ENCODE results near the gene SELENOT. TPM values are rescaled to one million over a fixed set of nuclear protein-coding genes. Genes with fewer than 3 reads are reported as not detected.

The SELENOT gene
- total RNA-seq, 2 donors from 2014 or later, result 70.8 to 75.9 TPM

DNA sequence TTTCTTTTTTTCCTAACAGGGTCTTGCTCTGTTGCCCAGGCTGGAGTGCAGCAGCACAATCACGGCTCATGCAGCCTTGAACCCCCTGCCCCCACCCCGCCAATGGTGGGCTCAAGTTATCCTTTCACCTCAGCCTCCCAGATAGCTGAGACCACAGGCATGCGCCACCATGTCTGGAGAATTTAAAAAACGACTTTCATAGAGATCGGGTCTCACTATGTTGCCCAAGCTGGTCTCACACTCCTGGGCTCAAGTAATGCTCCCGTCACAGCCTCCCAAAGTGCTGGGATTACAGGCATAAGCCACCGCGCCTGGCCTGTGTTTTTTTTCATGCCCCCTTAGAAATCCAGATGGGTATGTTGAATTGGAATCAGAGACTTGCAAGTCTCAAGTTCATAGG, 60.3 kb downstream of the SELENOT start:
- H3K27ac ChIP-seq (ENCODE audit: low read depth, low read length), result no peak overlapping the region
- H3K9ac ChIP-seq (ENCODE audit: extremely low read depth, low read length, poor library complexity, severe bottlenecking), result no peak overlapping the region
- H3K4me1 Mint-ChIP-seq, result no peaks in the 10 kb centered on the region
- 92 to 98% methylated on average over 6 to 8 of the region's 8 CpGs for WGBS, 2 experiments (ENCODE audit: insufficient coverage in 1 of 2, insufficient read length in 1 of 2)
- H3K9me3 ChIP-seq (ENCODE audit: control insufficient read depth, low read length), result no peaks in the 10 kb centered on the region
- peaks cover 62% of the 10 kb centered on the region for H3K27me3 Mint-ChIP-seq (ENCODE audit: insufficient read depth)
- H3K27ac Mint-ChIP-seq, result no peak overlapping the region
- no peaks in the 10 kb centered on the region for H3K9me3 Mint-ChIP-seq
- no peak for DNase-seq
- no peak overlapping the region for H3K4me3 ChIP-seq (ENCODE audit: low read length)
- no peaks in the 10 kb centered on the region for H3K36me3 ChIP-seq (ENCODE audit: control insufficient read depth, insufficient read depth, low read length)
- TF ChIP-seq CTCF (conservative IDR thresholded peaks at IDR 0.05), result no peak
- no peaks in the 10 kb centered on the region for H3K4me1 ChIP-seq (ENCODE audit: control insufficient read depth, insufficient read depth, low read length)
- peaks cover 48% of the 10 kb centered on the region for H3K27me3 ChIP-seq (ENCODE audit: control insufficient read depth, insufficient read depth, low read length, poor library complexity, severe bottlenecking)
- no peaks in the 10 kb centered on the region for H3K36me3 Mint-ChIP-seq (ENCODE audit: low read depth)
- no peak overlapping the region for H3K4me3 Mint-ChIP-seq

DNA sequence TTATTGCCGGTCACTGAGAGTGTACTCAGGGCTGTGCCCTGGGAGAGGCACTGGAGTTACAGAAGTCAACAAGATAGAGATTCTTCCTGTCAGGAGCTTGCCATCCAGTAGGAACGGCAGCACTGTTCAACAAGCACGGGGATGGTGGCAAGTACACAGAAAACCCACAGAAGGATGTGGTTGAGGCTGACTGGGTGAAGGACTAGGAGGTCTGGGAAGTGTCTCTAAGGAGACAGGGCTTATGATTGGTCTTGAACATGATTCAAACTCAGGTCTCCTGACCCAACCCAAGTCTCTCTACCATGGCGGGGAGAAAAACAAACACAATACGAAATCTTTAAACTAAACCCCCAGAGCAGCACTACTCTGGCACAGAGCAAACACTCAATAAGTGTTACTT, 63.0 kb downstream of the SELENOT start:
- no peak for DNase-seq
- Mint-ChIP-seq H3K27me3 (ENCODE audit: insufficient read depth) (peaks cover 58% of the 10 kb centered on the region), H3K4me1 (no peaks in the 10 kb centered on the region), H3K9me3 (no peaks in the 10 kb centered on the region), H3K27ac (no peak overlapping the region), H3K36me3 (ENCODE audit: low read depth) (no peaks in the 10 kb centered on the region), H3K4me3 (no peak overlapping the region)
- no peaks in the 10 kb centered on the region for H3K9me3 ChIP-seq (ENCODE audit: control insufficient read depth, low read length)
- no peak overlapping the region for H3K9ac ChIP-seq (ENCODE audit: extremely low read depth, low read length, poor library complexity, severe bottlenecking)
- H3K4me3 ChIP-seq (ENCODE audit: low read length), result no peak overlapping the region
- WGBS, 2 experiments (ENCODE audit: insufficient coverage in 1 of 2, insufficient read length in 1 of 2), result 90 to 92% methylated on average over 3 to 5 of the region's 5 CpGs
- H3K36me3 ChIP-seq (ENCODE audit: control insufficient read depth, insufficient read depth, low read length), result no peaks in the 10 kb centered on the region
- peaks cover 39% of the 10 kb centered on the region for H3K27me3 ChIP-seq (ENCODE audit: control insufficient read depth, insufficient read depth, low read length, poor library complexity, severe bottlenecking)
- H3K4me1 ChIP-seq (ENCODE audit: control insufficient read depth, insufficient read depth, low read length), result no peaks in the 10 kb centered on the region
- no peak overlapping the region for H3K27ac ChIP-seq (ENCODE audit: low read depth, low read length)
- TF ChIP-seq CTCF (conservative IDR thresholded peaks at IDR 0.05), result no peak

- peaks cover 23% of the 10 kb centered on the region for H3K9me3 Mint-ChIP-seq
- peaks cover 25% of the 10 kb centered on the region for H3K9me3 ChIP-seq (ENCODE audit: control insufficient read depth, low read length)
- no peak overlapping the region for H3K27ac ChIP-seq (ENCODE audit: low read depth, low read length)
- no peaks in the 10 kb centered on the region for H3K27me3 ChIP-seq (ENCODE audit: control insufficient read depth, insufficient read depth, low read length, poor library complexity, severe bottlenecking)
- H3K36me3 Mint-ChIP-seq (ENCODE audit: low read depth), result no peaks in the 10 kb centered on the region
- no peak for TF ChIP-seq CTCF (conservative IDR thresholded peaks at IDR 0.05)
- 90 to 96% methylated on average over 2 to 3 of the region's 3 CpGs for WGBS, 2 experiments (ENCODE audit: insufficient coverage in 1 of 2, insufficient read length in 1 of 2)
- no peak overlapping the region for H3K9ac ChIP-seq (ENCODE audit: extremely low read depth, low read length, poor library complexity, severe bottlenecking)
- no peak overlapping the region for H3K4me3 ChIP-seq (ENCODE audit: low read length)
- H3K36me3 ChIP-seq (ENCODE audit: control insufficient read depth, insufficient read depth, low read length), result no peaks in the 10 kb centered on the region
- DNase-seq, result no peak
- no peaks in the 10 kb centered on the region for H3K4me1 Mint-ChIP-seq
- no peak overlapping the region for H3K27ac Mint-ChIP-seq
- peaks cover 10% of the 10 kb centered on the region for H3K27me3 Mint-ChIP-seq (ENCODE audit: insufficient read depth)
- no peaks in the 10 kb centered on the region for H3K4me1 ChIP-seq (ENCODE audit: control insufficient read depth, insufficient read depth, low read length)
- no peak overlapping the region for H3K4me3 Mint-ChIP-seq
Observed at GRCh38 chr3:150673966-150674365, 70.8 kb downstream of the SELENOT start.

All from endodermal cell (in vitro differentiated cells).